Neural progenitor cell (in vitro differentiated cells): ENCODE results near the gene ADGRG4. TPM values are rescaled to one million over a fixed set of nuclear protein-coding genes. Genes with fewer than 3 reads are reported as not detected.

ENCODE experiments used
- DNase-seq: peaks from one replicate; pipeline ENCODE4 v3.0.0-alpha.2; 2016; ENCODE audit warnings: low spot score
- H2AFZ ChIP-seq: fragments of 200-600 bp; sonication (generic); replicated peaks from 2 replicates; pipeline ENCODE4 v1.6.1; 2016; ENCODE audit warnings: antibody characterized with exemption
- H3F3A ChIP-seq: fragments of 200-600 bp; sonication (generic); 2 replicates; pipeline ENCODE4 v1.6.1; 2016; ENCODE audit warnings: antibody characterized with exemption, low read depth
- H3K27ac ChIP-seq: fragments of 200-600 bp; sonication (generic); 2 replicates; pipeline ENCODE4 v1.5.1; 2016; ENCODE audit warnings: mild to moderate bottlenecking
- H3K27me3 ChIP-seq: fragments of 200-600 bp; sonication (generic); 2 replicates; pipeline ENCODE4 v1.6.1; 2016; ENCODE audit warnings: mild to moderate bottlenecking, moderate library complexity
- H3K36me3 ChIP-seq: fragments of 200-600 bp; sonication (generic); 2 replicates; pipeline ENCODE4 v1.5.1; 2016
- H3K4me1 ChIP-seq: fragments of 200-600 bp; sonication (generic); 2 replicates; pipeline ENCODE4 v1.6.1; 2016; ENCODE audit warnings: mixed run types
- H3K4me2 ChIP-seq: fragments of 200-600 bp; sonication (generic); 2 replicates; pipeline ENCODE4 v1.6.1; 2016
- H3K4me3 ChIP-seq: fragments of 200-600 bp; sonication (generic); 2 replicates; pipeline ENCODE4 v1.5.1; 2016
- H3K79me2 ChIP-seq: fragments of 200-600 bp; sonication (generic); 2 replicates; pipeline ENCODE4 v1.6.1; 2016; ENCODE audit warnings: low read depth
- H3K9ac ChIP-seq: fragments of 200-600 bp; sonication (generic); 2 replicates; pipeline ENCODE4 v1.6.1; 2016
- H3K9me3 ChIP-seq: fragments of 200-600 bp; sonication (generic); 2 replicates; pipeline ENCODE4 v1.5.1; 2016; ENCODE audit warnings: low read depth
- H4K20me1 ChIP-seq: fragments of 200-600 bp; sonication (generic); 2 replicates; pipeline ENCODE4 v1.6.1; 2016; ENCODE audit warnings: low read depth
- H3K27ac Mint-ChIP-seq: 3 replicates; pipeline ENCODE4 v1.8.0; 2021; ENCODE audit warnings: mixed read lengths
- H3K27me3 Mint-ChIP-seq: 2 replicates; pipeline ENCODE4 v1.8.0; 2022; ENCODE audit warnings: low read depth, mild to moderate bottlenecking, inconsistent platforms, moderate library complexity, mixed read lengths; ENCODE audit not compliant: insufficient read depth
- H3K36me3 Mint-ChIP-seq: 3 replicates; pipeline ENCODE4 v1.8.0; 2021; ENCODE audit warnings: mixed read lengths
- H3K4me1 Mint-ChIP-seq: 3 replicates; pipeline ENCODE4 v1.8.0; 2021; ENCODE audit warnings: mixed read lengths
- H3K4me3 Mint-ChIP-seq: 3 replicates; pipeline ENCODE4 v1.8.0; 2021; ENCODE audit warnings: mild to moderate bottlenecking, moderate library complexity, mixed read lengths
- H3K9me3 Mint-ChIP-seq: 3 replicates; pipeline ENCODE4 v1.8.0; 2020; ENCODE audit warnings: mixed read lengths
- EZH2 ChIP-seq: fragments of 200-600 bp; sonication (generic); IDR thresholded peaks from 2 replicates; pipeline ENCODE4 v1.6.1; 2017; ENCODE audit warnings: antibody characterized with exemption, mild to moderate bottlenecking, moderate library complexity
- EZH2phosphoT487 ChIP-seq: fragments of 200-600 bp; sonication (generic); IDR thresholded peaks from 2 replicates; pipeline ENCODE4 v1.6.1; 2017; ENCODE audit warnings: antibody characterized with exemption
- total RNA-seq: library from RNA; depleted of rRNA; stranded (reverse); fragments of >200 nt; gene quantifications from 2 replicates; pipeline ENCODE4 v1.2.3, GENCODE V29; 2015; ENCODE audit warnings: low replicate concordance
- TF ChIP-seq, protein P1 (sequence below): fragments of 200-600 bp; sonication (generic); IDR thresholded peaks from 2 replicates; pipeline ENCODE4 v1.5.1; 2017; ENCODE audit warnings: antibody characterized with exemption, mild to moderate bottlenecking

The ADGRG4 gene
- total RNA-seq, 1 donor from 2014 or later = not detected

DNA sequence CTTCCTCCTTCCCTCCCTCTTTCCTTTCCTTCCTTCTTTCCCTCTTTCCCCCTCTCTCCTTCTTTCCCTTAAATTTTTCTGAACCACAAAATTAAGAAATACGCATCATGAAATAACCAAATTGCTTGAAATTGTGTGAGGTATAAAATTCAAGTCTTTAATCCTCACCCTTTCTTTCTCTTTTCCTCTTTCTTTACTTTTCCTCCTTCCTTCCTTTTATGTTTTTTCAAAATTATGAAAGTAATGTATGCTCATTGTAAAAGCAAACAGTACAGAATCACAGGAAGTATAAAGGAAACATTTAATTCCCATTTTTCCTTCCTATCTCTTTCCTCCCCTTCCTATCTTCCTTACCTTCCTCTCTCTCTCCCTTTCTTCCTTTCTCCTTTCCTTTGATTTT is 5.4 kb downstream of the ADGRG4 start:
- no peak overlapping the region for H3K4me3 Mint-ChIP-seq
- H3K27ac ChIP-seq = no peak overlapping the region
- H3K9me3 Mint-ChIP-seq = peaks cover 12% of the 10 kb centered on the region
- no peaks in the 10 kb centered on the region for H3K9me3 ChIP-seq
- TF ChIP-seq EZH2phosphoT487 = no peak
- TF ChIP-seq, protein P1, sequence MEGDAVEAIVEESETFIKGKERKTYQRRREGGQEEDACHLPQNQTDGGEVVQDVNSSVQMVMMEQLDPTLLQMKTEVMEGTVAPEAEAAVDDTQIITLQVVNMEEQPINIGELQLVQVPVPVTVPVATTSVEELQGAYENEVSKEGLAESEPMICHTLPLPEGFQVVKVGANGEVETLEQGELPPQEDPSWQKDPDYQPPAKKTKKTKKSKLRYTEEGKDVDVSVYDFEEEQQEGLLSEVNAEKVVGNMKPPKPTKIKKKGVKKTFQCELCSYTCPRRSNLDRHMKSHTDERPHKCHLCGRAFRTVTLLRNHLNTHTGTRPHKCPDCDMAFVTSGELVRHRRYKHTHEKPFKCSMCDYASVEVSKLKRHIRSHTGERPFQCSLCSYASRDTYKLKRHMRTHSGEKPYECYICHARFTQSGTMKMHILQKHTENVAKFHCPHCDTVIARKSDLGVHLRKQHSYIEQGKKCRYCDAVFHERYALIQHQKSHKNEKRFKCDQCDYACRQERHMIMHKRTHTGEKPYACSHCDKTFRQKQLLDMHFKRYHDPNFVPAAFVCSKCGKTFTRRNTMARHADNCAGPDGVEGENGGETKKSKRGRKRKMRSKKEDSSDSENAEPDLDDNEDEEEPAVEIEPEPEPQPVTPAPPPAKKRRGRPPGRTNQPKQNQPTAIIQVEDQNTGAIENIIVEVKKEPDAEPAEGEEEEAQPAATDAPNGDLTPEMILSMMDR = no peak
- no peak for TF ChIP-seq EZH2
- no peak for DNase-seq
- H3K27ac Mint-ChIP-seq = no peak overlapping the region
- no peak overlapping the region for H3K9ac ChIP-seq
- H2AFZ ChIP-seq = no peak overlapping the region
- H3K4me2 ChIP-seq = no peak overlapping the region
- H3K27me3 ChIP-seq = no peaks in the 10 kb centered on the region
- H3K36me3 Mint-ChIP-seq = no peaks in the 10 kb centered on the region
- H3K4me3 ChIP-seq = no peak overlapping the region
- H3K4me1 Mint-ChIP-seq = peaks cover 5% of the 10 kb centered on the region
- H3K4me1 ChIP-seq = no peaks in the 10 kb centered on the region
- H3K27me3 Mint-ChIP-seq = no peaks in the 10 kb centered on the region
- no peaks in the 10 kb centered on the region for H3K36me3 ChIP-seq
- H3K79me2 ChIP-seq = no peaks in the 10 kb centered on the region
- no peaks in the 10 kb centered on the region for H3F3A ChIP-seq
- H4K20me1 ChIP-seq = no peaks in the 10 kb centered on the region

DNA sequence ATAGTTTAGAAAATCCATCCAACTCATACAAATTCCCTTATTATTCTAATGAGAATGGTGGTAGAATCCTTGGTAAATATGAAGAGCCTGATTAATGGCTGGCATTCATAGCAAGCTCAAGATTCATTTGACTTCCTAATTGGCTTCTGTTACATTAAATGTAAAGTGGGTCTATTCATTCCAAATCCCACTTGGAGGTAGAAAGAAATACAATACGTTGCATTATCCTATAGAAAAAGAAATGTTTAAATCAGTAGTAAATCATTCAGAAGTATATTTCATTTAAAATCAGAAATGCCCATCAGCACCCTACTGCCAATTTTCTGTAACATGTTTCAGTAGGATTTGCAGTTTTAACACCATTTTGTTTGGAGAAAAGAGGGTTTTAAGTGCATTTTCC is 6.7 kb downstream of the ADGRG4 start:
- H3K27ac Mint-ChIP-seq = no peak overlapping the region
- Histone ChIP-seq H2AFZ (no peak overlapping the region), H3K4me1 (no peaks in the 10 kb centered on the region), H4K20me1 (no peaks in the 10 kb centered on the region), H3K4me2 (no peak overlapping the region), H3K79me2 (no peaks in the 10 kb centered on the region), H3K27ac (no peak overlapping the region), H3K27me3 (no peaks in the 10 kb centered on the region), H3K4me3 (no peak overlapping the region), H3K9me3 (no peaks in the 10 kb centered on the region), H3F3A (no peaks in the 10 kb centered on the region), H3K9ac (no peak overlapping the region), H3K36me3 (no peaks in the 10 kb centered on the region)
- H3K9me3 Mint-ChIP-seq = peaks cover 7% of the 10 kb centered on the region
- DNase-seq = no peak
- no peak for TF ChIP-seq EZH2phosphoT487
- TF ChIP-seq EZH2 = no peak
- TF ChIP-seq, protein P1 = no peak
- no peaks in the 10 kb centered on the region for H3K36me3 Mint-ChIP-seq
- no peak overlapping the region for H3K4me3 Mint-ChIP-seq
- peaks cover 5% of the 10 kb centered on the region for H3K4me1 Mint-ChIP-seq
- no peaks in the 10 kb centered on the region for H3K27me3 Mint-ChIP-seq

GRCh38 chrX:136310411-136310810 is 9.6 kb downstream of the ADGRG4 start:
- Mint-ChIP-seq H3K4me3 (no peak overlapping the region), H3K27me3 (no peaks in the 10 kb centered on the region), H3K4me1 (peaks cover 5% of the 10 kb centered on the region), H3K36me3 (no peaks in the 10 kb centered on the region), H3K27ac (no peak overlapping the region), H3K9me3 (no peaks in the 10 kb centered on the region)
- Histone ChIP-seq H4K20me1 (no peaks in the 10 kb centered on the region), H3K9ac (no peak overlapping the region), H3K36me3 (no peaks in the 10 kb centered on the region), H3K9me3 (no peaks in the 10 kb centered on the region), H3K4me1 (no peaks in the 10 kb centered on the region), H2AFZ (no peak overlapping the region), H3F3A (no peaks in the 10 kb centered on the region), H3K27ac (no peak overlapping the region), H3K4me3 (no peak overlapping the region), H3K4me2 (no peak overlapping the region), H3K79me2 (no peaks in the 10 kb centered on the region), H3K27me3 (no peaks in the 10 kb centered on the region)
- TF ChIP-seq EZH2phosphoT487 = no peak
- TF ChIP-seq, protein P1 = no peak
- no peak for TF ChIP-seq EZH2
- no peak for DNase-seq

DNA sequence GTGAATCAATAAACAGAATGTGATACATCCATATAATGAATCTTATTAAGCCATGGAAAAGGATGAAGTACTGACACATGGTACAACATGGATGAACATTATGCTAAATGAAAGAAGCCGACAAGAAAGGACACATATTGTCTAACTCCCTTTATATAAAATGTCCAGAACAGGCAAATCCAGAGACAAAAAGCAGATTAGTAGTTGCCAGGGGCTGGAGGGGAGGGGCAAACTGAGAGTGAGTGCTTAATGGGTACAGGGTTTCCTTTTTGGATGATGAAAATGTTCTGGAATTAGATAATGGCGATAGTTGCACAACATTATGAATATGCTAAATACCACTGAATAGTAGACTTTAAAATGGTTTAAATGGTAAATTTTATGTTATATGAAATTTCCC is 17.4 kb downstream of the ADGRG4 start:
- Histone ChIP-seq H3K4me2 (no peak overlapping the region), H3K4me3 (no peak overlapping the region), H3K4me1 (no peaks in the 10 kb centered on the region), H3F3A (no peaks in the 10 kb centered on the region), H3K9me3 (no peaks in the 10 kb centered on the region), H3K79me2 (no peaks in the 10 kb centered on the region), H3K27me3 (no peaks in the 10 kb centered on the region), H3K27ac (no peak overlapping the region), H2AFZ (no peak overlapping the region), H3K9ac (no peak overlapping the region), H4K20me1 (no peaks in the 10 kb centered on the region), H3K36me3 (no peaks in the 10 kb centered on the region)
- Mint-ChIP-seq H3K36me3 (no peaks in the 10 kb centered on the region), H3K4me3 (no peak overlapping the region), H3K27me3 (no peaks in the 10 kb centered on the region), H3K27ac (no peak overlapping the region), H3K4me1 (peaks cover 4% of the 10 kb centered on the region), H3K9me3 (peaks cover 2% of the 10 kb centered on the region)
- TF ChIP-seq EZH2 (no peak), EZH2phosphoT487 (no peak)
- TF ChIP-seq, protein P1 = no peak
- DNase-seq = no peak
